Measurements from ENCODE around the gene NPAS3. TPM values are rescaled to one million over a fixed set of nuclear protein-coding genes. Genes with fewer than 3 reads are reported as not detected.

The NPAS3 gene
- total and polyA plus RNA-seq, 2 of the 8 experiments (the other 6 are each of a cell fraction or from before 2014, with no cell fraction given): 0.11 to 0.60 TPM

DNA sequence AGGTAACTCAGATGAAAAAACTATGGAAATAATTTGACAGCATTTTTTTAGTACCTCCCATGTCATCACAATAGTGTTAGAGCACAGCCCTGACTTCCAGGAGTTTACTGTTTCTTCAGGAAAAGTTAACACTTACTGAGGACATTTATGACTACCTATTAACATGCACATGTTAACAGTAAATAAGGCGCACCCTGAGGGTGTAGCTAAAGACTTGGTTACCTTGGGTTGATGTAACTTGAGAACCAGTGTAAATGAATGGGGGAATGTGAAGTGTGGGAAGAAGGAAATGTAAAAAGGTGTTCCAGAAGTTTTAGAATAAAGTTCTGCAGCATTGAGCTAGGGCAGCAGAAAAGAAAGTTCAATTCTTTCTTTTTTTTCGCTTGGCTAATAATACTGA lies 646.0 kb downstream of the NPAS3 start (continued):
- TF ChIP-seq CHD7 (IDR thresholded peaks at IDR 0.05; ENCODE audit: insufficient replicate concordance, low read length): no peak
- TF ChIP-seq RXRA (IDR thresholded peaks at IDR 0.05; ENCODE audit: insufficient read depth, low read depth, low read length): no peak
- TF ChIP-seq POLR2A (IDR thresholded peaks at IDR 0.05; ENCODE audit: control extremely low read depth in 1 of 2, low read depth in 2 of 2, low read length in 2 of 2): no peak
- no peak for TF ChIP-seq POU5F1 (IDR thresholded peaks at IDR 0.05; ENCODE audit: low read depth, low read length)
- TF ChIP-seq RFX5 (IDR thresholded peaks at IDR 0.05; ENCODE audit: borderline replicate concordance, low read depth, low read length): no peak

All from H1 (cell line).